Activated T-cell treated with anti-CD3 and anti-CD28 coated beads, Interleukin-2, amount 50 U/mL, for 72 hours (primary cell): Measurements from ENCODE around the gene C1orf52. TPM values are rescaled to one million over a fixed set of nuclear protein-coding genes. Genes with fewer than 3 reads are reported as not detected.

Experiments
- ATAC-seq, 2 donors: fragments of 150-1000 bp; cut with Tn5 transposase; replicated peaks in 1 of 2; 2 replicates each; pipeline ENCODE4 v1.10.0; 2021; ENCODE audit warnings: moderate library complexity in 2 of 2, mild to moderate bottlenecking in 1 of 2
- DNase-seq, 2 donors: peaks; one replicate each; pipeline ENCODE4 v3.0.0; 2021 to 2022; ENCODE audit warnings: mixed read lengths in 1 of 2
- H3K27ac Mint-ChIP-seq: one replicate; pipeline ENCODE4 v1.8.0; 2022; ENCODE audit warnings: mild to moderate bottlenecking, moderate library complexity, mixed read lengths
- H3K27me3 Mint-ChIP-seq: one replicate; pipeline ENCODE4 v1.8.0; 2022; ENCODE audit warnings: low read depth, mixed read lengths
- H3K36me3 Mint-ChIP-seq, 2 donors: one replicate each; pipeline ENCODE4 v1.8.0; 2022; ENCODE audit warnings: mixed read lengths in 2 of 2, mild to moderate bottlenecking in 1 of 2; ENCODE audit not compliant: insufficient read depth in 2 of 2
- H3K4me1 Mint-ChIP-seq: one replicate; pipeline ENCODE4 v1.8.0; 2022; ENCODE audit warnings: low read depth, mixed read lengths
- H3K4me3 Mint-ChIP-seq, 2 donors: one replicate each; pipeline ENCODE4 v1.8.0; 2022; ENCODE audit warnings: mild to moderate bottlenecking in 2 of 2, mixed read lengths in 2 of 2, moderate library complexity in 2 of 2
- H3K9me3 Mint-ChIP-seq, 2 donors: one replicate each; pipeline ENCODE4 v1.8.0; 2022; ENCODE audit warnings: mixed read lengths in 2 of 2
- total RNA-seq, 2 donors: library from RNA; stranded (reverse); gene quantifications; one replicate each; pipeline ENCODE4 v1.2.3, GENCODE V29; 2022

Gene C1orf52
- 10 to 100 TPM; 23.3 to 25.6 TPM for total RNA-seq

DNA sequence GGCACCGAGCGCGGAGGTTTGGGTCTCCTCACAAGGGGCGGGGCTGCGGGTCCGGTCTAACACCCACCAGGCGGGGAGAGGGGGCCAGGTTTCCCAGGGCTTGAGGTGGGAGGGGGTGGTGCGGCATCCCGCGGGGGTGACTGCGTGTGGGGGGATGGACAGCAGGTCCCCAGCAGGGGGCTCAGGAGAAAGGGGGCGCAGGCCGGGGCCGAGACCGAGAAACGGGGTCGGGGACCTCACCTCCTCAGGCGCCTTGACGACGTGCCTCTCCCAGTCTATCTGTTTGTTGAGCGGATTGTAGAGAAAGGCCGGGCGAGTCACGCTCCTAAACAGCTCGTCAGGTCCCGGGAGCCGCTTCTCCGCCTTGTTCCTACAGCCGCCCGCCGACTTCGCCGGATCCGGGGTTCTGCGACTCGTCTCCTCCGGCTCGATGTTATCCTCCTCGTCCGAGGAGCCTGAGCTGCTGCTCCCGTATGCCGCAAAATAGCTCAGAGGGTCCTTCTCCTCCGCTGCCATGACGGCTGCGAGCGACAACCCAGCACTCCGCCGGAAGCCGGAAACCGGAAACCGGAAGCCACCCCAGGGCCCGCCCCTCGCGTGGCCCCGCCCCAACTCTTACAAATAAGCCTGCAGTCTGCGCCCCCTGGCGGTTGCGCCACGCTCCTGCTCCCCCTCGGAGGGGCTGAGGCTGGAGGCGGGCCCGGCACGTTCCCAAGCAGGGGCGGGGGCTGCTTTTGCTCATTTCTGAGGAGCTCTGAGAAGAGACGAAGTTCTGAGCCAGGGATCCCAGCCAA, at the start of gene C1orf52:
Gene C1orf52 (minus strand): TSS at position 545 of the 794 bp plus-strand sequence. CDS start 29 bp downstream, at position 516.
- ATAC-seq (peak; percentile 94 to 96), DNase-seq (peak; percentile 96 to 98)
- peak within 1 kb of the TSS; percentile 97 to 99 for H3K4me3 Mint-ChIP-seq
- H3K36me3 Mint-ChIP-seq, result peaks cover 7 to 19% of the 10 kb centered on the region in 2 donors
- peaks cover 0 to 2% of the 10 kb centered on the region in 2 donors for H3K9me3 Mint-ChIP-seq
- no peaks in the 10 kb centered on the region for H3K27me3 Mint-ChIP-seq
- H3K4me1 Mint-ChIP-seq, result peaks cover 47% of the 10 kb centered on the region
- H3K27ac Mint-ChIP-seq, result peak within 1 kb of the TSS; percentile 97

DNA sequence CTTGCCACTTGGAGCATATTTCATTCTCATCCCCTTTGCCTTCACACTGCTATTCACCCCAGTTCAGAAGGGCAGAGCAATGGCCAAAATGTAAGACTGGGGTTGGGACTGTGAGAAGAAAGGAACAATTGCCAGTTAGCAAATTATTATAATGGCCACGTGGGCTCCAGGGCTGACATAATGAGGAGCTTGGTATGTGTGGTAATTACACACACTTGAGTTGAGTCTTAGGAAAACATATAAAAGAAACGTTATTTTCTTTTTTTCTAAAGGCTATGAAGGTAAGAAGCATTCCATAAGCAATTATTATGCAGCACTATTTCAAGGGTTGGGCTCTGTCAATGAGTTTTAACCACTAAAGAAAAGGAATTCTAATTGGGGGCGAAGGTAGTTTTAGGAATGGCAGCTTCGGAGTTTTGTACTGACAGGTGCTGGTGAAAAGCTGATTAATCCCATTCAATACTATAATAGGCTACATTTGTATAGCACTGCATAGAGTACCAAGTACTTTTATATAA, 49.4 kb upstream of the C1orf52 start:
- no peaks in the 10 kb centered on the region for H3K9me3 Mint-ChIP-seq
- no peaks in the 10 kb centered on the region for H3K36me3 Mint-ChIP-seq
- peaks cover 74% of the 10 kb centered on the region for H3K27me3 Mint-ChIP-seq
- no peak overlapping the region for H3K27ac Mint-ChIP-seq
- ATAC-seq, result no peak
- no peak for DNase-seq
- peaks cover 10% of the 10 kb centered on the region for H3K4me1 Mint-ChIP-seq
- H3K4me3 Mint-ChIP-seq, result no peak overlapping the region

DNA sequence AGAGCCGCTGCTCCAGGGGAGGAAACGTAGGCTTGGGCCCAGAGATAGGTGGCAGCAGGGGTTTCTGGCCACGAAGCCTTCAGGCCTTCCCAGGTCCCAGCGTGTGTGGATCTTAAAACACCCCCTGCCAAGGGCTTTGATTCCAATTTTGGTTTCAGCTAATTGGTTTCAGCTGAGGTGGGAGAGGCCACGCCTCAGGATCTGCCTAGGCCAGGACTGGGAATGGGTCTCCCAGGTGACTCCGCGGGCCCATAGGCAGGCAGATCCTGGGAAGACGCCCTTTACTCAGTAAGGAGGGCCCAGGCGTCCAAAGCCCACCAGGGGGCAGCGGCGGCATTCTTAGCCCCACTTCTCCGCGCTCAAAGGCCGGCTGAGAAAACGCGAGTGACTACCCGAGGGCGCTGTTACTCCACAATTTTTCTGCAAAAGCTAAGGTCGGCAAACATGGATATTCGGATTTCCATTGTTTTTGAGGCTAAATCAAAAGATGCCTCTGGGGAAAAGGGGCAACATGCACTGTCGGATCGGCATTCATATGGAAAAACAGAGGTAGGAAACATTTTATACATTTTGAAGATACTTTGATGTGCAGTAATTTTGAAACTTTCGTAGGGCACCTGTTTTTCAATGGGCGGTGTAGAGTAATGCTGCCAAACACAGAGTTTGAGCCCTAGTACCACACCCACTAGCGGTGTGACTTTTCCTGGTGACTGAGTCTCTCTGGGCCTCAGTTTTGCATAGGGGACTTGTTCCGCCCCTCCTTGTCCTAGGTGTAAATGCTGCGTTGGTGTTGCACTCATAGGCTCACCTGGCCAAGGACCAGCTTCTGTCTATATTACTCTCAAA, 48.7 kb upstream of the C1orf52 start:
- Mint-ChIP-seq H3K27ac (no peak overlapping the region), H3K27me3 (peaks cover 68% of the 10 kb centered on the region), H3K36me3 (no peaks in the 10 kb centered on the region), H3K9me3 (no peaks in the 10 kb centered on the region), H3K4me3 (peak overlapping the region; percentile 36 to 80), H3K4me1 (peaks cover 10% of the 10 kb centered on the region)
- peak; percentile 78 to 81 for DNase-seq
- ATAC-seq, result peak; percentile 93 to 95

DNA sequence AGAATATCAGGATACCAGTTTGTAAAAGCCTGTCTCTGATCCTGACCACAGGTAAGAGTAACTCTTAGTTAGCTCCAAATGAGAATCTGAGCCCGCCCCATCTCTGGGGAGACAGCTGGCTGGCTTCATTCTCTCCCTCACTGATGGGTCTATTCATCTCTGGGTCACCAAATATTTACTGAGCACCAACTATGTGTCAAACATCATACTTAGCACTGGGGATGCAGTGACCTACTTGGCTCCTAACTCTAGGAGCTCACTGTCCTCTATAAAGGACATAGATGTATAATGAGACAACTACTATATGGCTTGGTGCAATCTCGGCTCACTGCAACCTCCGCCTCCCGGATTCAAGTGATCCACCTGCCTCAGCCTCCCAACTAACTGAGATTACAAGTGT, 46.8 kb upstream of the C1orf52 start:
- ATAC-seq, result no peak
- no peak overlapping the region for H3K4me3 Mint-ChIP-seq

DNA sequence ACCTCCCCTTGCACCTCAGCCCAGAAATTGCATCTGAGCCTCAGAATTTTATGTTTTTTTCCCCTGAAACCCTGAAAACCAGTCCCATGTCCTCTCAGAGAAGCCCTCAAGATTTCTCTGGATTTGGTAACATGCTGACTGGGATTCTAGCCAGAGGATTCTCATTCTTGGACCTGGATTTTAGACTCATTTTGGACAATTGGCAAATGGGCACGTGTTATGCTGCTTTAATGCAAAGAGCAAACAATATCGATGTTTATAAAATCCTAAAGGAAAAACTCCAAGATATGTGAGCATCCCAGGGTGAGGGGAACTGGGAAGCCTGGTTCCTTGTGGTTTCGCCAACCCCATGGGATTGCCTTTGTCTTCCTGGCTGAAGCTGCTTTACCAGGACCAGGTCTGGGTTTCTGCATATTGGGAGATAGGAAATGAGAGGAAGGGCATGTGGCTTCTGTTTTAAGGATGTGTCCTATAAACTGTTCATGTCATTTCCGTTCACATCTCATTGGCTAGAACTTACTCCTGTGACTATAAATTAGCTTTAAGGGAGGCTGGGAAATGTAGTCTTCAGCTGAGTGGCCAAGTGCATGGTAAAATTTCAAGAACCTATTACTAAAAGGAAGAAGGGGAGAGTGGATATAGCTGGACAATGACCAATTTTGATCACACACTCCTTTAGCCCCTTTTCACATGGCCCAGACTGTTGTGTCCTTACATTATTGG, 44.1 kb upstream of the C1orf52 start:
- no peaks in the 10 kb centered on the region for H3K9me3 Mint-ChIP-seq
- H3K27me3 Mint-ChIP-seq, result peaks cover 79% of the 10 kb centered on the region
- H3K4me1 Mint-ChIP-seq, result peaks cover 17% of the 10 kb centered on the region
- DNase-seq, result no peak
- no peak for ATAC-seq
- H3K36me3 Mint-ChIP-seq, result no peaks in the 10 kb centered on the region
- H3K4me3 Mint-ChIP-seq, result no peak overlapping the region
- H3K27ac Mint-ChIP-seq, result no peak overlapping the region

More for the DNA sequence above, 46.8 kb upstream of the C1orf52 start:
- no peaks in the 10 kb centered on the region for H3K9me3 Mint-ChIP-seq
- peaks cover 10% of the 10 kb centered on the region for H3K4me1 Mint-ChIP-seq
- no peak for DNase-seq
- no peaks in the 10 kb centered on the region for H3K36me3 Mint-ChIP-seq
- no peak overlapping the region for H3K27ac Mint-ChIP-seq
- H3K27me3 Mint-ChIP-seq, result peaks cover 78% of the 10 kb centered on the region

DNA sequence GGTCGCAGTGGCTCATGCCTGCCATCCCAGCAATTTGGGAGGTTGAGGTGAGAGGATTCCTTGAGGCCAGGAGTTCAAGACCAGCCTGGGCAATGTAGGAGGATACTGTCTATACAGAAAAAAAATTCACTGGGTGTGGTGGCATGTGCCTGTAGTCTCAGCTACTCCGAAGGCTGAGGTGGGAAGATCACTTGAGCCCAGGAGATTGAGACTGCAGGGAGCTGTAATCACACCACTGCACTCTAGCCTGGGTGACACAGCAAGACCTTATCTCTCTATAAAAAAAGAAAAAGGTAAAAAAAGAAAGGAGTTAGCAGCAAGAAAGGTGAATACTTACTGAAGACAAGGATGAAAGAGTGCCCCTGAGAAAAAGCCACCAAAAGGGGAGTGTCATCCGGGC, 40.7 kb upstream of the C1orf52 start:
- DNase-seq (no peak), ATAC-seq (no peak)
- Mint-ChIP-seq H3K4me3 (no peak overlapping the region), H3K4me1 (peaks cover 29% of the 10 kb centered on the region), H3K9me3 (no peaks in the 10 kb centered on the region), H3K27ac (no peak overlapping the region), H3K27me3 (peaks cover 59% of the 10 kb centered on the region), H3K36me3 (peaks cover 0 to 2% of the 10 kb centered on the region in 2 donors)

DNA sequence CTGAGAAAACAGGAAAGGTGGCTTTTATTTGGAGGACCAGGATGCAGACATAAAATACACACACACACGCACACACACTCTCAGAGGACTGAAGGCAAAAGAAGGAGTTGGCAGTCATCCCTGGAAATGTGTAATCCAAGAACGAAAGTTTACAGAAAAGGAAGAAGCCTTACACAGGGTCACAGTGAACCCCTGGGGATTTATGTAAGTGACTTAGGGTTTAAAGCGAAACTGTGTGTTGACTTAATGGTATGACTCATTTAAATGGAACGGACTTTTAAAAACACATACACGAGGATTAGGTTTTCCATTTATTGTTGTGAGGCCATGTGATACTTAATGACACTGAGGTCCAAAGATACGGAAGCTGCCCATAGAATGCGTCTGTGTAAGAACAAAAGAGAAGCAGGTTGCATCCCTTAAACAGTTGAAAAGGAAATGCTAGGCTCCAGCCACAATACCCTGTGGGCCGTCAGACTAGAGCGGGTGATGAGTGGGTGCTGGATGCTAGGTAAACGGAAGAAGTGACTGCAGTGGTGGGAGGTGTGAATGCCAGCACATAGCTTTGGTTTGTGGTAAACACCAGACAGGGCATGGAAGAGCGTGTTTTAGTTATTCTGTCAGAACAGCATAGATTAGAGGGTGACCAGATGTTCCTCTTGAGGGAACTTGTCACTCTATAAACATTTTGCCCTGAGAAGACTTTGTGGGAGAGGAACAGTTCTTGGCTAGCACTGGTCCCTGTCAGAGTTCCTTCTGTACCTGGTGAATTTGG, 38.6 kb upstream of the C1orf52 start:
- Mint-ChIP-seq H3K27me3 (peaks cover 49% of the 10 kb centered on the region), H3K36me3 (peaks cover 0 to 2% of the 10 kb centered on the region in 2 donors), H3K4me3 (peak overlapping the region; percentile 62 to 84), H3K9me3 (no peaks in the 10 kb centered on the region), H3K27ac (peak overlapping the region; percentile 95), H3K4me1 (peaks cover 37% of the 10 kb centered on the region)
- ATAC-seq, result peak; percentile 97 to 98
- DNase-seq, result peak; percentile 82 to 88

DNA sequence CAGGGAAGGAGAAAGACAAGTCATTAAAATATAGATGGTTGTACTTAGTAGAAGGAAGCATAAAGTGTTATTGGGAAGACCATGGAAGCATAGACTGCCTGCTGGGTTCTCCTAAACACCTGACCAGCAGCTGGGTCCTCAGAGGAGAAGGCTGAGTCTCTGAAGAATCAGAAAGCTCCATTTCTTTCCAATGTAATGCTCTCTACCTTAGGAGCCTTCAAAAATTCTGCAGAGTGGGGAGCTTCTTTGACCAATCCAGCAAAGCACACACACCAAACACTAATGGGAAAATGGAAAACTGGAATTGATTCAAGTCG, 38.0 kb upstream of the C1orf52 start:
- Mint-ChIP-seq H3K27me3 (peaks cover 48% of the 10 kb centered on the region), H3K9me3 (no peaks in the 10 kb centered on the region), H3K4me3 (peak overlapping the region; percentile 62 to 84), H3K27ac (peak overlapping the region; percentile 95), H3K36me3 (peaks cover 0 to 2% of the 10 kb centered on the region in 2 donors), H3K4me1 (peaks cover 37% of the 10 kb centered on the region)
- no peak for ATAC-seq
- DNase-seq, result no peak

DNA sequence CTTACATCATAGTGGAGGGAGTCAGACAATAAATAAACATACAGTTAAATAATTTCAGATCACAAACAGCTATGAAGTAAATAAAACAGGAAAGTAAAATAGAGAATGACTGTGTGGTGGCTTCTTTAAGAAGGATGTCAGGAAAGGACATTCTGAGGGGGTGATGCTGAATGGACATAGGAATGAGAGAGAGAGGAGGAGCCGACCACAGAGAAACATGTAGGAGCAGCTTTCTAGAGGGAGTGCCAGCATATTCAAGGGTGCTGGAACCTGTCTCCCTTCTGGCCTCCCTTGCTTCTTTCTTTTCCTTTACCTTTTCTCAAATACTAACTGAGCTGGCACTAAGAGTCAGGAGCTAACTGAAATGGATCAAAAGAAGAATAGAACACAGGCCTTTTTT, 37.5 kb upstream of the C1orf52 start:
- H3K4me1 Mint-ChIP-seq, result peaks cover 37% of the 10 kb centered on the region
- H3K4me3 Mint-ChIP-seq, result peak overlapping the region; percentile 25 to 84
- H3K9me3 Mint-ChIP-seq, result no peaks in the 10 kb centered on the region
- H3K36me3 Mint-ChIP-seq, result peaks cover 0 to 2% of the 10 kb centered on the region in 2 donors
- H3K27ac Mint-ChIP-seq, result no peak overlapping the region
- DNase-seq (no peak), ATAC-seq (no peak)
- peaks cover 48% of the 10 kb centered on the region for H3K27me3 Mint-ChIP-seq

DNA sequence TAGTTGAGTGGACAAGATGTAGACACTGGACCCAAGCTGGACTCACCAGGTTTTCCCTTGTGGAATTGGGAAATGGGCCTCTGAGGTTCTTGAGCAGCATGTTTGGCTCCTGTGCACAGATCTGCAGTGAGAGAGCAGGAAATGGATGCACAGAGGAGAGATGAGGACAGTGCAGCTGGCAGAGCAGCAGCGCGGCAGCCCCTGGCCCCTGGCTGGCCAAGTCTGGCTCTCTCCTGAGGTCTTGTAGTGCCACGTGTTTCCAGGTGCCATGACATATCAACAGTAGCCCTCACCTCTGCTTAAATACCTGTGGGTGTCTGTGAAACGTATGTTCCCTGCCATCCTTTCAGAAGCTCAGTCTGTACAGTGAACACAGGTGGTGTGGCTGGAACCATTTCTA, 36.2 kb upstream of the C1orf52 start:
- no peak overlapping the region for H3K4me3 Mint-ChIP-seq
- no peak overlapping the region for H3K27ac Mint-ChIP-seq
- H3K9me3 Mint-ChIP-seq, result no peaks in the 10 kb centered on the region
- H3K4me1 Mint-ChIP-seq, result peaks cover 37% of the 10 kb centered on the region
- peaks cover 47% of the 10 kb centered on the region for H3K27me3 Mint-ChIP-seq
- no peak for DNase-seq
- ATAC-seq, result no peak
- H3K36me3 Mint-ChIP-seq, result peaks cover 0 to 2% of the 10 kb centered on the region in 2 donors

DNA sequence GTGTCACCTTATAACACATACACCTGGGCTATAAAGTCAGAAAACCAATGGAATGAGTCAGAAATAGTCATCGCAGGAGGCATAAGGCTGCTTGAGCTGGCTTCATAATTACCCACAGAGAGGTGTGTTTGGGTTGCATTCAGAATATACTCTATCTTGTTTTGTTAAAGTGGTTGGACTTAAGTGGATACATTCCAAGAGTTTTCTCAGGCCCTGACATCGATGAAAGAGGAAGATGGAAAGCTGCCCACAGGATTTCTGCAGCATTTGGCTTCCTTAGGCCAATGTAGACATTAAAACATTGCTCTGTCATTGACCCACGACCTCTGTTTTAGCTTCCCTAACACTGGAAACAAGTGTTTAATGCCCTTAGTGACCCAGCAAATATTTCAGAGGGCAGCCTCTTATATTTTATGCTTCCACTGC, 35.6 kb upstream of the C1orf52 start:
- DNase-seq (no peak), ATAC-seq (peak in 1 of 2 donors; percentile 30)
- peaks cover 48% of the 10 kb centered on the region for H3K27me3 Mint-ChIP-seq
- H3K4me1 Mint-ChIP-seq, result peaks cover 41% of the 10 kb centered on the region
- peaks cover 0 to 2% of the 10 kb centered on the region in 2 donors for H3K36me3 Mint-ChIP-seq
- H3K9me3 Mint-ChIP-seq, result no peaks in the 10 kb centered on the region
- H3K4me3 Mint-ChIP-seq, result no peak overlapping the region
- H3K27ac Mint-ChIP-seq, result no peak overlapping the region

DNA sequence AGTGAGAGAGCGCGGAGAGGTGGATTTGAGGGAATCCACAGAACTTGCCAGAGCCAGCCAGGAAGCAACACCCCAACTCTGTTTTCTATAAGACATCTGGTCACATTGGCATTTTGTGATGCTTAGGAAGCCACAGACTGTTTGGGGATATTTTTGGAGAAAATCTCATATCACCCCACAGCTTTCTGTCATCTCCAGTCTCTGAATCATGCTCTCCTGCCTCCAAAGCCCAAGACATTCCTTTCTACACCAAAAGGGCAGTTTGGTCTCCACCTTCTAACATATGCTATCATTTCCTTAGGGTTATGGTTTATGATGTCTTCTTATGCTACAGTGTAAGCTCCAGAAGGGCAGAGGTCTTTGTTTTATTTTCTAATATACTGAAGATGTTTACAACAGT, 31.4 kb upstream of the C1orf52 start:
- H3K36me3 Mint-ChIP-seq, result no peaks in the 10 kb centered on the region
- DNase-seq (no peak), ATAC-seq (no peak)
- H3K27me3 Mint-ChIP-seq, result peaks cover 40% of the 10 kb centered on the region
- no peaks in the 10 kb centered on the region for H3K9me3 Mint-ChIP-seq
- H3K27ac Mint-ChIP-seq, result no peak overlapping the region
- peaks cover 23% of the 10 kb centered on the region for H3K4me1 Mint-ChIP-seq
- H3K4me3 Mint-ChIP-seq, result no peak overlapping the region
